HG02981 (cell line): Measurements from ENCODE around the gene GLS.
"Not testable (repeated sequence)": the region's sequence is repeated elsewhere in the genome, so short reads cannot be mapped to it uniquely, and the experiment has no call there.

Experiments used
- ATAC-seq: cut with Tn5 transposase; IDR thresholded peaks from one replicate; pipeline ENCODE4 v1.9.1; 2021; ENCODE audit warnings: mild to moderate bottlenecking, moderate library complexity; ENCODE audit not compliant: unreplicated experiment

The GLS gene

DNA sequence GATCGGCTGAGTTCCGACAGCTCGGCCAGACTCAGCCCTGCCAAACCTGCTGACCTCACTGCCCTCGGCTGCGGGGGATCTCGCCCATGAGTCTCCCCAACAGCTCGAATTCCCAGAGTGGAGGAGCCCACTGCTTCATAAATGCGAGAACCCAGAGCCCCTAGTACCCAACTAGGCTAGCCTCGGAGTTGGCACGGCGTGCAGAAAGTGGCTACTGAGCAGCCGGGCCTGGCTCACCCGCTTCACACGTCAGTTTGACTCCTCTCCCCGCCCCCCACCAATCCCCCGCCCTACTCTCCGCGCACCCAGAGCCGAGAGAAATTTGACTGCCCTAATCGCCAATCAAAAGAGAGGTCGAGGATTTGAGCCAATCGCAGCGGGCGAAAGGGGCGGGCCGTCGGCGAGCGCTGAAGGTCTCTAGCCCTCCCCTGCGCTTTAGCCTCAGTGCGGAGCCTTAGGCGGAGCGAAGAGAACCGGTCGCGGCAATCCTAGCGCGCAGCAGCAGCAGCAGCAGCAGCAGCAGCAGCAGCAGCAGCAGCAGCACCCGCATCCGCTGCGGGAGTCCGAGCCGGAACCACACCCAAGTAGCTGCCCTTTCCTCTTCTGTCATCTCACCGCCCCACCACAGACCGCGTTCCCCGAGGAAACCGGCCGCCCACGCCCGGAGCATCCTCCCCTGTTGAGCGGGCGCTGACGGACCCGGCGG is at the start of gene GLS:
GLS (plus strand) TSS at position 444 of the 706 bp plus-strand sequence. CDS start 264 bp downstream, outside the sequence.
- ATAC-seq, result peak; percentile 66

DNA sequence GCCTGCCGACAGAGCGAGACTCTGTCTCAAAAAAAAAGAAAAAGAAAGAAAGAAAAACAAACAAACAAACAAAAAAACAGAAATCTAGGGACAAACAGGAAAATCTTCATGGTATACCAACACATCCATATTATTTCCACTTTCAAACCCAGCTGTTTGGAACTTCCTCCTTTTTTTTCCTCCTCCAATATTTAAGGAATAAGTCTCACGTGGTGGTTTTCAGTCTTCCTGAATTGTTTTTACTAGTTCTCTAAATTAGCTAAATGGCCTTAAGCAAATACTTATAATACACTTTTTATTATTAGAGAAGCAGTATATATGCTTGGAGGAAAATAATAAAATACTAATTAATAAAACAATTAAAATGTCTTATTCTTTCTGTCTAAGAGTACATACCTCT is 48.7 kb upstream of the GLS start:
- no peak for ATAC-seq

DNA sequence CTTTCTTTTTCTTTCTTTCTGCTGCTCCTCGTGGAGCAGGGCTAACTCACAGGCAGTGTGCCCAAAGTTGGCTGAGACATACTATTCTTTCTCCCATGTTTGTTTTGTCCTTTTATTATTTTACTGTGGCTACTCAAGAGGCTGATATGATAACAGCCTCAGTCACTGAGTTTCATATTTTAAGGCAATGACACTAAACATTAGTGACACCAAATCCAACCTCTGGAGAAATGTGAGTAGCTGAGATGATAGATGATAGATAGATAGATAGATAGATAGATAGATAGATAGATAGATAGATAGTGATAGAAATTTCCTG is 45.8 kb upstream of the GLS start:
- ATAC-seq, result no peak

- ATAC-seq, result no peak
Measured at GRCh38 chr2:190835303-190835930, 45.2 kb upstream of the GLS start.

DNA sequence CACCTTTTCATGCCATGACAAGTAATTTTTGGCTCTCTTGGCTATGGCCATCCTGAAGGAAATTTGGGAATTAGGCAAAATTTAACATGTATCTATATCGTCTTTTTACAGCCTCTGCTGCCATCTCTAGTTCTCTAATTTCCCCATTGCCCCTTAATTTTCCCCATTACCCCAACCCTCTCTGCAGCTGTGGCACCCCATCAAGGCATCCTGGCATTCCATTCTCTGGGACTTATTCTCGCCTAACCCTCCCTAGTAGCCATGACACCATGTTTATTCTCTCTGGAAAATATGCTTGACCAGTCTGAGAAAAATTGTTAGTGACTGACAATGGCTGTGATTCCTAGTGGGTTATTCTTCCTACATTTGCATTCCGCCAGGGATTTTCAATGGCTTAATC is 43.9 kb upstream of the GLS start:
- no peak for ATAC-seq

- no peak for ATAC-seq
Measured at GRCh38 chr2:190837420-190837819, 43.2 kb upstream of the GLS start.

DNA sequence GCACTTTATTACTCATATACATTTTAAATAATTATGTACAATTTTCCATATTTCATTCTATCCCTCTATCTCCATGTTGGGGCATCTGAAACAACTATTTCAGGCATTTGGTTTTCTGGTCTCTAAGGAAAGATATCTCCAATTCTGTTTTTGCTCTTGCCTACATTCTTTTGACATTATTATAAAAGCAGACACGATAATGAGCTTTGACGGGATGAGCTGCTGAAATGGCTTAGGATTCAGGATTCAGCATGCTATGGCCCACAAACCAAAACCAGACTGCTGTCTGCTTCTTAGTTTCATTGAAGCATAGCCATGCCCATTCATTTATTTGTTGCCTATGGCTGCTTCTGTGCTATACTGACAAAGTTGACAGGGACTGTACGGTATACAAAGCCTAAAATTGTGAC is 42.7 kb upstream of the GLS start:
- ATAC-seq, result no peak

DNA sequence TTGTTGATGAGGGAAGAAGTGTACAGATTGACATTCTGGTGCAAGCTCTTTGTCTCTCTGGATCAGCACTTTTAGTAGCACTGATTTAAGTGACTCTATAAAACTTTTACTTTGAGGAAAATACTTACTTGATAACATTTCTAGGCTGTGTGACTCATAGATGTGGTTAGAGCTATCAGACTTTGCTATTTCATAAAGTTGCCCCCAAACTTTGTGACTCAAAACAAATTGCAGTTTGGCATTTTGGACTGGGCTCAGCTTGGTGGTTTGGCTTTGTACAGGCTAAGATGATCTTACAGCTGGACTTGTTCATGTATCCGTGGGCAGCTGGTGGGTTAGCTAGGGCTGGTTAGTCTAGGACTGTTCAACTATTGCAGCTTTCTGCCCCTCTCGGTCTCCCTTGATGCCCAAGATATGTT is 42.1 kb upstream of the GLS start:
- ATAC-seq, result no peak

GRCh38 chr2:190840569-190841172 is 40.0 kb upstream of the GLS start:
- ATAC-seq, result no peak

DNA sequence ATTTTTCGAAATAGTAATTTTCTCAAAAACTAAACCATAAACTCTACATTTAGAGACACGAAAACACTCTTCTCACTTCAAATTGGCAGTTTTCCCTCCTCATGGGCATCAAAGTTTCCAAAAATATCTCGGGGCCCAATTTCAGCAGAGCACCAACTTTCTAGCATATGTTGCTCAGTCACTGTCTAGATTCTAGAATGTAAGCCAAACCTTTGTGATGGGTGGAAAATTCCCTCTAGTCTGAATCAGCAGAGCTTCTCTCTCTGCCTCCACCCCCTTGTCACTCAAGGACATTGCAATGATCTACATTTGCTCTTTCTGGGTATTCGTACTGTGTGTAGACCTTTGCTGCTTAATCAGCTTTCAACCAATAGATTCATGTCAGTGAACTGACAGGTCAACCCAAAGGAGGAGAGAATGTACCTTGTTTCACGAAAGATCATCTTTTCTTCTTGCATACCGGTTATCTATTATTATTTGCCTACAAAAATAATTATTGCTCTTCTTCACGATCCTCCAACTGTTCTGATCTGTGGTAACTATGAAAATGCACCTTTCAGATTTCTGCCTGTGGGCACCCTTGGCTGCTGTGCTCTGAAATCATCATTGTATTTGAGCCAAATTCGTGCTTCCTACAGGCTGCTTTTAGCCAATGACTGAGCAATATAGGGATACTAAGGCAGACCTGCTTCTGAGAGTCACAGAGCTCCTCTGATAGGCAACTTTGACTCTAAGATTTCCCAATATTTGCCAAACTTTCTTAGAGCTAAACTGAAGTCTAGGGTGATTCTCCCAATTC is 38.7 kb upstream of the GLS start:
- no peak for ATAC-seq

GRCh38 chr2:190842606-190843104 is 38.0 kb upstream of the GLS start:
- no peak for ATAC-seq

- peak; percentile 91 for ATAC-seq
Measured at GRCh38 chr2:190843890-190844699, 36.5 kb upstream of the GLS start.

- no peak for ATAC-seq
Measured at GRCh38 chr2:190844700-190845401, 35.8 kb upstream of the GLS start.

GRCh38 chr2:190846746-190847145 is 33.9 kb upstream of the GLS start:
- no peak for ATAC-seq

- no peak for ATAC-seq
Measured at GRCh38 chr2:190847504-190848081, 33.0 kb upstream of the GLS start.

DNA sequence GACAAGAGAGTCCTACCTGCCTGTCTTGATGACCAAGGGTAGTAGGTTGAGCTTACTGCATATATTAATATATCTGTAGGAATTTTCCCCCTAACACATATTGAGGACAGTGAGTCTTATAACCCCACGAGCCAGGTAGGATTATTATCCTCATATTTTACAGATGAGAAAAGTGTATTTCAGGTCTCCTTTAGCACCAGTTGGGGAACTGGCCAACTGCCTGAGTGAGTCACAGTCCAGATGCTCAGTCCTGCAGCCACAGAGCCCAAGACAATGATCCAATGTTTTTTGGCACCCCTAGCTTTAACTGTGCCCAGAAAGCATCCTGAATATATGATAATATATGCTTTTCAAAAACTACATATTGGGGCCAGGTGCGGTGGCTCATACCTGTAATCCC is 30.8 kb upstream of the GLS start:
- ATAC-seq, result no peak

GRCh38 chr2:190853022-190853421 is 27.6 kb upstream of the GLS start:
- ATAC-seq, result not testable (repeated sequence)

DNA sequence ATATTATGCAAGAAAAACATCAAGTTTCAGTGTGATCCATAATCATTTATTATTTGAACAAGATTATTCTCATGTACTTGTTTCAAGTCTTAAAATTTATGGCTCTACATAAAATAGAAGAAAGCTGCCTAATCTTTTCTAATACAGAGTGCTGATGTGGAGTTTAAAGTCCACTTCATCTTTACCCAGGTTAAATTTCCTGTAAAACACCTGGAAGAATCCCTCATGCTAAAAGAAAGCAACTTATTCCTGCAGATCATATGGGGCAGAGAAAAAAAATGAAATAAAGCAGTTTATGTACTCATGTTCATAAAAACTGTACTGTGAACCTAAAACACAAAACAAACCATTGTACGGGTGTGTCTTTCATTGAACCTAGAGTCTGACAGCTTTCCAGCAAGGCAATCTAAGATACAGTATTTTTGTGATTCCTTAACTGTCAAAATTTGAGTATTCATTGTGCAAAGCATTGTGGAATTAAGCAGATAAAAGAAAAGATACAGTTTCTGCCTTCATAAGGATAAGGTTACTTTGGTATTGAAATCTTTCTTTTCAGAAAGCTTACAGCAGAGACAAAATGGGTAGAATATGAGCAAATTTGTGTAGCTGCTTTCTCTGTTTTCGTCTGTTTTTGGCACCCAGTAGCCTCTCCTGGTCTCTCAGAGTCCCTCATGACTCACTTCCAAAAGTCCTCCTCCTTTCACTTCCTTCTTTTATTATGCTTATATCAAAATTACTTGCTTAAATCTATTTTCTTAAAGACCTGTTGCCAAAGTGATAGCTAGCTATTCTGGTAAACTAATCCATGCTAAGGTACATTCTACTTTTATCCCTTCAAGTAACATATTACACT is 26.9 kb upstream of the GLS start:
- ATAC-seq, result peak; percentile 64

- ATAC-seq, result no peak
Measured at GRCh38 chr2:190854726-190855125, 25.9 kb upstream of the GLS start.
